SK-N-MC (cell line): ENCODE measurements around the gene NLGN4X.

Experiments used
- DNase-seq: peaks from one replicate; pipeline ENCODE4 v3.0.0-alpha.2; 2011; ENCODE audit warnings: low read depth, low spot score
- H3K27ac ChIP-seq: fragments of 200-600 bp; sonication (generic); 2 replicates; pipeline ENCODE4 v1.5.1; 2016; ENCODE audit warnings: mixed run types
- H3K36me3 ChIP-seq: fragments of 200-600 bp; sonication (generic); 2 replicates; pipeline ENCODE4 v1.6.1; 2017; ENCODE audit warnings: antibody characterized with exemption, low read length, mixed read lengths; ENCODE audit not compliant: insufficient read depth
- H3K4me3 ChIP-seq: fragments of 200-600 bp; sonication (generic); 2 replicates; pipeline ENCODE4 v1.5.1; 2016
- H3K9ac ChIP-seq: fragments of 200-600 bp; sonication (generic); 2 replicates; pipeline ENCODE4 v1.8.0; 2017; ENCODE audit warnings: mixed run types, mixed read lengths; ENCODE audit not compliant: insufficient read length
- H3K9me3 ChIP-seq: fragments of 200-600 bp; sonication (generic); 2 replicates; pipeline ENCODE4 v1.6.1; 2017; ENCODE audit warnings: low read depth, mild to moderate bottlenecking, antibody characterized with exemption, low read length, moderate library complexity, mixed read lengths
- EZH2 ChIP-seq: fragments of 200-600 bp; sonication (generic); IDR thresholded peaks from one replicate; pipeline ENCODE4 v1.6.1; 2017; ENCODE audit warnings: antibody characterized with exemption
- FOXP2 ChIP-seq: optimal IDR thresholded peaks from 2 replicates; pipeline ENCODE3; 2011; ENCODE audit warnings: mild to moderate bottlenecking, moderate library complexity; ENCODE audit not compliant: insufficient read depth; ENCODE audit errors: extremely low read length, control extremely low read depth
- POLR2AphosphoS5 ChIP-seq: IDR thresholded peaks from 2 replicates; pipeline ENCODE4 v1.6.1; 2012; ENCODE audit warnings: mild to moderate bottlenecking, low read depth, low read length, borderline replicate concordance

NLGN4X gene

DNA sequence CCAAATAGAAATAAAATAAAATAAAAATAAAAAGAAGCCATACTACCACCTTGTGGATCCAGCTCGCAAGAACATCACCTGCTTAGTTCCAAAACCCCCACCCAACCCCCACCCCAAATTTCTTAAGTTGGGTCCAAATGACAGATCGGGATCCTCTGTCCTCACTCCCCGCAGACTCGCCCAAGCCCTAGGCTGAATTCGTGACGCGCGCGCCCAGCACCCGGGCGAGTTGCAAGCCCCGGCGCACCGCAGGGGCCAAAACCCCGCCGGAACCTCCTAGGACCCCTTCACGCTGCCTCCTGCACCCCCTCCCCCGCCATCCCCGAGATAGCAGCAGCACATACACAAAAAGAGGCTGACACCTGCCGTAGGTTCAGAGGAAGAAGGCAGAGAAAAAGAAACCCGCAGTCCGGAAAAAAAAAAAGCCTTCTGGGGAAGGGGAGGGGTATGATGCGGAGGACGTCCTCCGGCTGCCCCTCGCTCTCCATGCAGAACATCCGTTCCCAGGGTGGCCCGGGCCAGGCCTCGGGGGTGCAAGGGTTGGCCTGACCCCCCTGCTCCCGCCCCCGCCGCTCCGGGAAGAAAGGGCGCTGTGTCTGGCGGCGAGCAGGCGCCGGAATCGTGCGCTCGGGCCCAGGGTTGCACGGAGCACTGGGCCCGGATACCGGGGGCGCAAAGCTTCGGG lies 2.6 kb downstream of the NLGN4X start:
- H3K27ac ChIP-seq, result peak overlapping the region; percentile 68
- H3K9me3 ChIP-seq, result no peaks in the 10 kb centered on the region
- no peak for TF ChIP-seq EZH2
- no peak for TF ChIP-seq POLR2AphosphoS5
- TF ChIP-seq FOXP2, result no peak
- peaks cover 4% of the 10 kb centered on the region; the same call in 1 of the 2 replicates for H3K36me3 ChIP-seq
- peak overlapping the region; percentile 85 for H3K4me3 ChIP-seq
- DNase-seq, result no peak
- H3K9ac ChIP-seq, result peak overlapping the region; percentile 85

DNA sequence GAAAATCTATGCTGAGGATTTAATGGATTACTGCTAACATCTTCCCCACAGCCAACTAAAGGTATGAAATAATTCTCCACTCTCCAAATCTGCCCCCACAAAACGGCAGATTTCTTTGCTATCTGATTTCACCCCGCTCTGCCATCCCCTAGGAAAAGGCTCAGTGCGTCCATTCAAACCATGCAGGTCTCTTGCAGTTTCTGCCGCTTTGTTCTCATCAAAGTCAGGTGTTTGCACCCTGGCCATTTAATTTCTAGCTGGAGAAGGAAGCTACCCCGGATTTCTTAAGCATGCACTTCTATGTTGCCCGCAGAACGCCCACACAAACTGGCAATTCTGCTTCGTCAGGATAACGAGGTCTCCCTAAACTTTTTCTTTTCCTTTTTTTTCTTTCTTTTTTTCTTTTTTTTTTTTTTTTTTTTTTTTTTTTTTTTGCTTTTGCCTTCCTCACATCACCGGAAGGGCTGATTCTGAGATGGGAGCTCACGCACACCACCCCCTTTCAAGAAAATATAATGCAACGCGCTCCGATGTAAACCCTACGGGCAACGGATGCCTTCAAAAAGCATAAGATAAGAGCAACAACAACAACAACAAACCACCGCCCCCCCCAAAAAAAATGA lies 3.3 kb downstream of the NLGN4X start:
- peak overlapping the region; percentile 75 for H3K27ac ChIP-seq
- no peak for DNase-seq

DNA sequence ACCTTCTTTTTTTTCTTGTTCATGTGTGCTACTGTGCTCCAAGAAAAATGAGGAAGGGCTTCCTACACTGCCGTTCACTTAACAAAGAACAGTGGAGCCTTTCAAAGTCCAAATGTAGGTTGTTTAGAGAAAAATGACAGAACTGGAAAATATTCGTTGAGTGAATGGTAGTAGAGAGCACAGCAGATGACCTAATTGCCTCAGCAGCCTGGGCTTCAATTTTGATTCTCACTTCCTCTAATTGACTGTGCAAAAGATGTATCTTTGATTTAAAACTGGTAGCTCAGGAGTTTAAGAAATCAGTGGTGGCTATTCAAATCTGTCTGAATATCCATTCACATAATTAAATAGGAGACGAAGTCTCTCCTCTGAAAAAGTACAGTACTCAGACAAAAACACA lies 5.2 kb downstream of the NLGN4X start:
- no peak for DNase-seq
- H3K4me3 ChIP-seq, result peak overlapping the region; percentile 85

More for the DNA sequence above, 3.3 kb downstream of the NLGN4X start:
- H3K4me3 ChIP-seq, result peak overlapping the region; percentile 85
- H3K9ac ChIP-seq, result peak overlapping the region; percentile 74
- TF ChIP-seq EZH2, result no peak
- no peak for TF ChIP-seq POLR2AphosphoS5
- no peak for TF ChIP-seq FOXP2
- peaks cover 4% of the 10 kb centered on the region; the same call in 1 of the 2 replicates for H3K36me3 ChIP-seq
- H3K9me3 ChIP-seq, result no peaks in the 10 kb centered on the region

DNA sequence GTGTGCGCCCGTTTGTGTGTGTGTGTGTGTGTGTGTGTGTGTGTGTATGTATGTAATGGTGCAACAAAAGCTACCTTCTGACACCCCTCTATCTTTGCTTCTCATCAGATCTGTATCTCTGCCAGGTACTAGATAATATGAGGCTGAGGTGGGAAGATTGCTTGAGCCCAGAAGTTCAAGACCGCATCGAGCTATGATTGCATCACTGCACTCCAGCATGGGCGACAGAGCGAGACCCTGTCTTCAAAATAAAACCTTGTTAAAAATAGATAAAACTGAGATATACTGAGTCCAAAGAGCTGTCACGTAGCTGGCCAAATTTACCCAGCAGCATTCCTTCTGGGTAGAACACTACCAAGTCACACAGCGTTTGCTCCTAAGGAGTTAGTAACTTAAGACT lies 18.4 kb downstream of the NLGN4X start:
- Histone ChIP-seq H3K9me3 (no peaks in the 10 kb centered on the region), H3K27ac (no peak overlapping the region), H3K9ac (no peak overlapping the region), H3K36me3 (peaks cover 31% of the 10 kb centered on the region), H3K4me3 (no peak overlapping the region)
- no peak for DNase-seq
- TF ChIP-seq POLR2AphosphoS5 (no peak), FOXP2 (no peak), EZH2 (no peak)

More for the DNA sequence above, 5.2 kb downstream of the NLGN4X start:
- H3K9ac ChIP-seq, result peak overlapping the region; percentile 62
- TF ChIP-seq POLR2AphosphoS5 (no peak), EZH2 (no peak), FOXP2 (no peak)
- H3K27ac ChIP-seq, result peak overlapping the region; percentile 67
- no peaks in the 10 kb centered on the region for H3K9me3 ChIP-seq
- peaks cover 4% of the 10 kb centered on the region for H3K36me3 ChIP-seq

DNA sequence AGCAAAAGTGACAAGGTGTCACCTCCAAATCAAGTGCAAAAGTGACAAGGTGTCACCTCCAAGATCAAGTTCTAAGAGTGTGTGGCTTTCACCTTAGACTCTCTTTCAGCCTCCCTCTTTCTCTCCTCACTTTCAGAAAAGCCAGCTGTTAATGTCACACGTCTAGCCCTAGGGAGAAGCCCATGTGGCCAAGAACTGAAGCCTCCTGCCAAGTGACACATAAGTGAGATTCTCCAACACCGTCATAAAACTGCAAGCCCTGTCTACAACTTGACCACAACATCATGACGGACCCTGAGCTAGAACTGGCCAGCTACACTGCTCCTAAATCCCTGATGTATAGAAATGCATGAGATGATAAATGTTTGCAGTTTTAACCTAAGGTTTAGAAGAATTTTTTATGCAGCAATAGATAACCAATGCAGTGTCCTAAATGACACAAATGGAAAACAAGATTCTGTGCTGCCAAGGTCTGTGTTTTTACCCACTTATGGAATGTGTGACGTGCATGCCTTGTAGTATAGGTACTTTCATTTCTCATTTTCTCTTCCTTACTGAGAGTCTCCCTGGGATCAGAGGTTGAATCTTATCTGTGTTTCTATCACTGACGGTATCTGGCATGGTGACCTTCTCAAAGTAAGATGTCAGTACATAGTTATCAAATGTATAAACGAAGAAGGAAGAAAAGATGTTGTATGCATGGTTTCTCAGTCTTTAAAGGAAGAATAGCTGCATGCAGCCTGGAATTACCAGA lies 25.0 kb downstream of the NLGN4X start:
- Histone ChIP-seq H3K9me3 (no peaks in the 10 kb centered on the region), H3K9ac (no peak overlapping the region), H3K4me3 (no peak overlapping the region), H3K27ac (no peak overlapping the region), H3K36me3 (peaks cover 13% of the 10 kb centered on the region)
- TF ChIP-seq POLR2AphosphoS5 (no peak), EZH2 (no peak), FOXP2 (no peak)
- no peak for DNase-seq

DNA sequence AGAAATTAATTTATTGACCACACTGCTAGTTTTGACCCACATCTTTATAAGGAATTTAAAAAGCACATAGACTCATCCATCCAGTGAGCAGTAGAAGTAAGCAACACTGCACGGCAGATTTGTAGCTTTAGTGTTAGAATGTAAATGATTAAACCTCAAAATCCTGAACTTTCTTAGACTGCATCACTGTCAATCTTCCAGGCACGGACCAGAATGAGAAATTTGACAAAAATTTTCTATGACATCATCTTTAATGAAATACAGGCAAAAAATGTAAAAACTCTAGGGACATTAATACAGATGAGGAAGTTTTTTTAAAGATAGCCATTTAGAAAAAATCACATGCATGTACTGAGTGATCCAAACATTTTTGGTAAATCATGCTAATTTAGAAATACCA lies 29.2 kb downstream of the NLGN4X start:
- peaks cover 7% of the 10 kb centered on the region for H3K36me3 ChIP-seq
- H3K9ac ChIP-seq, result no peak overlapping the region
- DNase-seq, result no peak
- H3K4me3 ChIP-seq, result no peak overlapping the region
- TF ChIP-seq EZH2 (no peak), POLR2AphosphoS5 (no peak), FOXP2 (no peak)
- H3K9me3 ChIP-seq, result no peaks in the 10 kb centered on the region
- no peak overlapping the region for H3K27ac ChIP-seq

DNA sequence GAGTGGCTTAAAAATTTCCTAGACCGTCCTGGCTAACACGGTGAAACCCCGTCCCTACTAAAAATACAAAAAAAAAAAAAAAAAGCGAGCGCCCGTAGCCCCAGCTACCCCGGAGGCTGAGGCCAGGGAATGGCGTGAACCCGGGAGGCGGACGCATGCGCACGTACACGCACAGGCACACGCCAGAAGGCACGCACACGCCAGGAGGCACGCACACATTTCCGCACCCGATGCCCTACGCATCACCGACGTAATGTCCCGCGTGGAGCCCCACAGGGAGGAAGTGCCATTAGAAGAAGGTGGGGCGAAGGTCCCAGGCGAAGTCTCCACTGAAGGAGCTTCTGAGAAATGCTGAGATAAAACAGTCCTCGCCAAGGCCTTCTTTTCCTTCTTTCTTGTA lies 41.4 kb downstream of the NLGN4X start:
- H3K4me3 ChIP-seq, result no peak overlapping the region
- H3K36me3 ChIP-seq, result peaks cover 14% of the 10 kb centered on the region; the same call in 1 of the 2 replicates
- DNase-seq, result no peak
- TF ChIP-seq EZH2 (no peak), POLR2AphosphoS5 (no peak), FOXP2 (no peak)
- H3K9ac ChIP-seq, result no peak overlapping the region
- H3K27ac ChIP-seq, result no peak overlapping the region
- H3K9me3 ChIP-seq, result no peaks in the 10 kb centered on the region

DNA sequence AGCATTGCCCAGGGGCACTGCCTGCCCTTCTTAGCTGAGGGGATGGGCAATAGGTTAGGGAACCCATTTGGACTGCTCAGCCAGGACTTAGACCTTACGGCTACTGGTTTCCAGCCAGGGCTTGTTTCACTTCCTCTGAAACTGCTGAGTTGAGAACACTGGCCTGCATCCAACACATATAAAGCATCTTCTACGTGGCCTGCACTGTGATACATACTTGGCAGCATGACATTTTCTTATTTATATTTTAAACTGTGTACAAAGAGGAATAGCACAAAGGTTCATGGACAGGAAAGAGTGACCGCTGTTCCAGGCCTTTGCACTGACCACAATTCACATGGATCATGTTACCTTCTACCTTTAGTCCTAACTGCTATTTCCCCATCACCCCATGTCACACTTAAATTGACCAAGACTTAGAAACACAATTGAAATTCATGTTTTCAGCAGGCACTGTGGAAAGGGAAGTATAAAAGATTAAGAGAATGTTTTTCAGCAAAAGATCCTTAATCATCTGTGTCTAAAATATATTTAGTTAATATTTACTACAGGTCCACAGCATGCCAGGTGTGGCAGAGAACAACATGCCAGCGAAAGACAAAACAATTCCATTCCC lies 43.7 kb downstream of the NLGN4X start:
- no peak for DNase-seq
- Histone ChIP-seq H3K27ac (no peak overlapping the region), H3K4me3 (no peak overlapping the region), H3K9ac (no peak overlapping the region), H3K9me3 (no peaks in the 10 kb centered on the region), H3K36me3 (peaks cover 16% of the 10 kb centered on the region)
- no peak for TF ChIP-seq FOXP2
